ENCODE results near the gene RAB11FIP4. TPM values are rescaled to one million over a fixed set of nuclear protein-coding genes. Genes with fewer than 3 reads are reported as not detected.
"Not testable (repeated sequence)": the region's sequence is repeated elsewhere in the genome, so short reads cannot be mapped to it uniquely, and the experiment has no call there.

RAB11FIP4 gene
- total RNA-seq, 2 experiments from 2014 or later: 35.0 to 35.6 TPM

DNA sequence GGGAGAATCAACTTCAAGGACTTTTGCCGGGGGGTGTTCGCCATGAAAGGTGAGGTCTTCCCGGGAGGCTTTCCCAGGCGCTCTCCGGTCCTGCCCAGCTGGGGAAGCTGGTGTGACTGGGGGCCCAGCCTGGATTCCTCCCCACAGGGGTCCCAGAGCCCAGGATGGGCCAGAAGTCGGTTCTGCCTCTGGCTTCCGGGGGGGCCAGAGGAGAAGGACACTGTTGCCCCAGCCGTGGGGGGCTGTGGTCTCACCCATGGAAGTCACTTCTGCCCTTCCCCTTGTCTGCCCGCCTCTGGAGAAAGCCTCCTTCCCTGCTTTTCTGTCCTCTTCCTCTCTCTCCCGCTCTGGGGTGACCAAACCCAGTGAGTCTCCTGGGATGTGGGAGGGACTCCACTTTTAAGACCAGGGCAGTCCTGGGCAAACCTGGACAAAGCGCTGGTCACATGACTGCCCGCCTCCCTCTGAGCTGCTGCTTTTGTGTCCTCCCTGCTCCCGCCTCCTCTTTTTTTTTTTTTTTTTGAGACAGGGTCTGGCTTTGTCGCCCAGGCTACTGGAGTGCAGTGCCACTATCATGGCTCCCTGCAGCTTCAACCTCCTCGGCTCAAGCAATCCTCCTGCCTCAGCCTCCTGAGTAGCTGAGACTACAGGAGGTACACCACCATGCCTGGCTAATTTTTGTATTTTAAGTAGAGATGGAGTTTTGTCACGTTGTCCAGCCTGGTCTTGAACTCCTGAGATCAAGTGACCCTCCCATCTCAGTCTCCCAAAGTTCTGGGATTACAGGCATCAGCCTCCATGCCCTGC, 40.6 kb downstream of the RAB11FIP4 start:
- no peak for DNase-seq
- Mint-ChIP-seq H3K27ac (no peak overlapping the region), H3K4me1 (ENCODE audit: low read depth) (peaks cover 16% of the 10 kb centered on the region), H3K9me3 (no peaks in the 10 kb centered on the region), H3K4me3 (no peak overlapping the region), H3K27me3 (peaks cover 10% of the 10 kb centered on the region), H3K36me3 (no peaks in the 10 kb centered on the region)
- ChIA-PET POLR2A (no interaction called here), CTCF (interaction anchor here (1.4 kb wide), 1 partner anchor 91 kb away, joined by 3 read pairs; no protein-coding TSS in a partner anchor)
- intact Hi-C loops (cut with micrococcal nuclease): no loop called here

DNA sequence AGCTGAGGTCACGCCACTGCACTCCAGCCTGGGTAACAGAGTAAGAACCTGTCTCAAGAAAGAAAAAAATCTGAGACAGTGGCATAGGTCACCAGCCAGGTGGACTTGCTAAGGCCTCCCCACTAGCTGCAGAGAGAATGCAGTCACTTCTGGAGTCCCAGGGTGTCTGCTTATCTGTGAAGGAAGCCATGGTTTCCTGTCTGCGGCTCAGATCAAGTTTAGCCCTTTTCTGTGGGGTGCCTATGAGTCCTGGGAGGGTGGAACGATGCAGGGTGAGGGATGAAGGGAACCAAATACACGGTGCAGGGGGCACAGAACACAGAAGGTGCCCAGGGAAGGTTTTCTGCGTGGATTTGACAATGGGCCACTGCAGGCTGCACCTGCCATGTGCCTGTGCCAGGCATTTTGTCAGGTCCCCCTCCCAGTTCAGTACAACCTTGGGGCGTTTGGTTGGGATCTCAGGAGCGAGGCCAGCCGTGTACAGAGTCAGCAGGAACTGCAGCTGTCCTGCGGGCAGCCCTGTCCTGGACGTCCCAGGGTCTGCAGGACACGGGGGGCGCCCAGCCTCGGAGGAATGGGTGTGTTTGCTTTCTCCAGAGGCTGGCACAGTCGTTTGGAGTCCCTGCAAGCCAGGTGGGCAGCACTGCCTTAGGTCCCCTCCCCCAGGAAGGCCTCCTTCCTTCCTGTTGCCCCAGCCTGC, 41.8 kb downstream of the RAB11FIP4 start:
- Mint-ChIP-seq H3K27ac (no peak overlapping the region), H3K36me3 (no peaks in the 10 kb centered on the region), H3K4me1 (ENCODE audit: low read depth) (peaks cover 16% of the 10 kb centered on the region), H3K9me3 (no peaks in the 10 kb centered on the region), H3K4me3 (no peak overlapping the region), H3K27me3 (peaks cover 9% of the 10 kb centered on the region)
- ChIA-PET POLR2A (no interaction called here), CTCF (interaction anchor here (0.6 to 2.8 kb wide), 3 partner anchors 90 to 213 kb away, joined by 3 to 31 read pairs (median 3); no protein-coding TSS in a partner anchor)
- DNase-seq: peak; percentile 50
- intact Hi-C loops (cut with micrococcal nuclease): no loop called here

DNA sequence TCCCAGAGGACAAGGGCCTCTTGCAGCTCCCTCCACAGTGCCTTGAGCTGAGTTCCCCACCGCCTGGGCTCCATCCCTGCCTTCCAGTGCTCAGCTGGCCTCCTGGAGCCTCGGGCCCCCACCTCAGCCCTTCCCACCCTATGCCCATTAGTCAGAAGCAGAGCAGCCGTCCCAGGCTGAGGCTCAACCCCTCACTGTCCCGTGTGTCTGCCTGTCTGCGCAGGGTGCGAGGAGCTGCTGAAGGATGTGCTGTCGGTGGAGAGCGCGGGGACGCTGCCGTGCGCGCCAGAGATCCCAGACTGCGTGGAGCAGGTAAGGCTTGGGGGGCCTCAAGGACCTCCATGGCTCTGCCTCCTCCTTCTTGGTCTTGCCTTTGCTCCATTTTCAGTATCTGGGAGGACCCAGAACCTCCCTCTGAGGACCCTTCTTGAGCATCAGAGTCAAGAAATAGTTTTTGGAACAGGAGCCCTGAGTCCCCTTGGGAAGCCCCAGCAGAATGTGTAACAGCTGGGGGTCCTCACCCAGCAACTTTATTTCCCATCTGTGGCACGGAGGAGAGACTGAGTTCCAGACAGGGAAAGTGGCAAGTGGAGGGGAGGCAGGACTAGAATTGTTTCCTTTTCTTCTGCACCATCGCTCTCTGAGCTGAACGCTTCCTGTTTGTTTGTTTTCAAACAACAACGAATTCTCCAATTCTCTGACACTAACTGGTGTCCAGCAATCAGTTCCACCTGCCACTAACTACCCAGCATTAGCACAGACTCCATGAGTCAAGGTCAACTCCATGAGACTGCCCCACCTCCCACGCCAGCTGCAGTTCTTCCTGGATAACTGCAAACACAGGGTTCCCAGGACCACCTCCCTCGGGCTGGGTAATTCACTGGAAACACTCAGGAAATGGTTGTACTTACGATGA, 42.6 kb downstream of the RAB11FIP4 start:
- Mint-ChIP-seq H3K27me3 (peaks cover 7% of the 10 kb centered on the region), H3K4me1 (ENCODE audit: low read depth) (peaks cover 16% of the 10 kb centered on the region), H3K9me3 (no peaks in the 10 kb centered on the region), H3K36me3 (no peaks in the 10 kb centered on the region), H3K27ac (no peak overlapping the region), H3K4me3 (no peak overlapping the region)
- POLR2A ChIA-PET: no interaction called here
- no peak for DNase-seq
- intact Hi-C loops (cut with micrococcal nuclease): no loop called here
- CTCF ChIA-PET: interaction anchor here (0.6 to 2.8 kb wide), 4 partner anchors 14 to 214 kb away, joined by 3 to 31 read pairs (median 4); no protein-coding TSS in a partner anchor

GRCh38 chr17:31434727-31435050, 43.2 kb downstream of the RAB11FIP4 start:
- H3K36me3 Mint-ChIP-seq: no peaks in the 10 kb centered on the region
- peaks cover 16% of the 10 kb centered on the region for H3K4me1 Mint-ChIP-seq (ENCODE audit: low read depth)
- peaks cover 6% of the 10 kb centered on the region for H3K27me3 Mint-ChIP-seq
- H3K9me3 Mint-ChIP-seq: no peaks in the 10 kb centered on the region
- POLR2A ChIA-PET: no interaction called here
- DNase-seq: no peak
- intact Hi-C loops (cut with micrococcal nuclease): loop anchor here (5.0 kb wide), 1 partner anchor 408 kb away; no protein-coding TSS in a partner anchor
- CTCF ChIA-PET: interaction anchor here (1.2 to 2.8 kb wide), 6 partner anchors 10 to 95 kb away, joined by 3 to 31 read pairs (median 3); no protein-coding TSS in a partner anchor
- H3K4me3 Mint-ChIP-seq: no peak overlapping the region
- no peak overlapping the region for H3K27ac Mint-ChIP-seq

DNA sequence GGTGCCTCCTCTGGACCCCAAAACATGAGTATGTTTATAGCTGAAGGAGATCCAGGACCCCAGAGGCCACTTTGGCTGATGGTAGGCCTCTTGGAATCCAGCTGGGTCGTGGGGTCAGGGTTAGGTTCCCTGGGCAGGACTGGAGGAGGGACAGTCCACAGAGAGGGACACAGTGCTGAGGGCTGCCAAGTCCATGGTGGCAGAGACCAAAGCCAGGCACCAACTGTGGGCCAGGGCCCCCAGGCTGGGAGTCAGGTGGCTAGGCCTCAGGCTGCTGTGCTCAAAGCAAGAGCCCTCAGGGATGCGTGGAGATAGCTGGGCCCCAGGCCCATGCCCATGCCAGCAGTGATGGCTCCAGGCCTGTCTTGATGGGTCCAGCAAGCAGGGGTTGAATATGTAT, 44.1 kb downstream of the RAB11FIP4 start:
- intact Hi-C loops (cut with micrococcal nuclease): loop anchor here (5.0 kb wide), 1 partner anchor 407 kb away; no protein-coding TSS in a partner anchor
- POLR2A ChIA-PET: no interaction called here
- H3K27ac Mint-ChIP-seq: no peak overlapping the region
- H3K27me3 Mint-ChIP-seq: peaks cover 2% of the 10 kb centered on the region
- no peaks in the 10 kb centered on the region for H3K9me3 Mint-ChIP-seq
- H3K36me3 Mint-ChIP-seq: no peaks in the 10 kb centered on the region
- CTCF ChIA-PET: interaction anchor here (1.2 to 3.8 kb wide), 6 partner anchors 9 to 406 kb away, joined by 3 to 31 read pairs (median 4); no protein-coding TSS in a partner anchor
- no peak overlapping the region for H3K4me3 Mint-ChIP-seq
- DNase-seq: no peak
- H3K4me1 Mint-ChIP-seq (ENCODE audit: low read depth): peaks cover 16% of the 10 kb centered on the region

DNA sequence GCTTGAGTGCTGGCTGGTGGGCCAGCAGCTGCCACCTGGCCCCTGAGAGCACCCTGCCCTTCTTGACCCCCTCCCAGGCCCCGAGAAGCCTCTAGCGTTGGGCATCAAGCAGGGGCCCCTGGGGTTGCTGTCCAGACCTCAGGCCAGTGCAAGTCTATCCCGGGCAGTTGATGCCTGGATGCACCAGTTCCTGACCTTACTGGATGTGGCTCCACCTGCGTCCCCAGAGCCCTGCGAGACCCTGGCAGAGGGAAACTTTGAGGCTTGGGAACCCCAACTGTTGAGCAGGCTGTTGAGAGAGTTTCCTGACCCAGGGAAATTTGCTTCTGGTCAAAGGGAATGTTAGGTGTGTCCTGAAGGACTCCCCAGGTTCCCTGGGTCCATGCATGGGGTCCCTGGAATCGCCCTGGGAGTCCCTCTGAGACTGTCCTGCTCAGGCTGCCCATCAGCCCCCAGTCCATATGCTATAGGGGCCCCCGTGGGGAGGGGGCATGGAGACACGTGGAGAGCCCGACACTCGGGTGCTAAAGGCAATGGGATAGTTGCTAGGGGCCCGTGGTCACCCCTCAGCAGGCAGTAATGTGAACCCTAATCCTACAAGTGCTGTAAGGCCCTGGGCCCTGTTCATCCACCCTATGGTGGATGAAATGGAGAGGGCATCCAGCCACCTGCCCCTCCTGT, 46.4 kb downstream of the RAB11FIP4 start:
- Mint-ChIP-seq H3K27me3 (peaks cover 2% of the 10 kb centered on the region), H3K9me3 (no peaks in the 10 kb centered on the region), H3K4me3 (no peak overlapping the region), H3K36me3 (no peaks in the 10 kb centered on the region), H3K4me1 (ENCODE audit: low read depth) (peaks cover 15% of the 10 kb centered on the region), H3K27ac (no peak overlapping the region)
- no peak for DNase-seq
- CTCF ChIA-PET: interaction anchor here (0.7 to 5.0 kb wide), 17 partner anchors 48 to 438 kb away, joined by 3 to 144 read pairs (median 5); no protein-coding TSS in a partner anchor
- intact Hi-C loops (cut with micrococcal nuclease): loop anchor here (1.0 to 5.0 kb wide), 2 partner anchors 87 to 404 kb away; no protein-coding TSS in a partner anchor
- POLR2A ChIA-PET: no interaction called here

DNA sequence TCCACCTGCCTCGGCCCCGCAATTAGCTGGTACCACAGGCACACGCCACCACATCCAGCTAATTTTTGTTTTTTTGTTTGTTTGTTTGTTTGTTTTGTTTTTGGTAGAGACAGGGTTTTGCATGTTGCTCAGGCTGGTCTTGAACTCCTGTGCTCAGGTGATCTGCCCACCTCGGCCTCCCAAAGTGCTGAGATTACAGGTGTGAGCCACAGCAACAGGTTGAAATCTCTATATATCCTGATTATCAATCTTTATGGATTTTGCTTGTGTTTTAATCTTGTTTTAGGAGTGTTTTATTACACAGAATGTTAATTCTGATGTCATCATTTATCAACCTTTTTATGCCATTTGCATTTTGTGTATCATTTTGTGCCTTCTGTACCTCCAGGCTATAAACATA, 48.2 kb downstream of the RAB11FIP4 start:
- POLR2A ChIA-PET: interaction anchor here (0.8 kb wide), 1 partner anchor 71 kb away, joined by 3 read pairs; no protein-coding TSS in a partner anchor
- Mint-ChIP-seq H3K9me3 (no peaks in the 10 kb centered on the region), H3K36me3 (no peaks in the 10 kb centered on the region), H3K27ac (no peak overlapping the region), H3K4me1 (ENCODE audit: low read depth) (peaks cover 6% of the 10 kb centered on the region), H3K27me3 (peaks cover under 1% of the 10 kb centered on the region), H3K4me3 (no peak overlapping the region)
- intact Hi-C loops (cut with micrococcal nuclease): loop anchor here (5.0 kb wide), 1 partner anchor 403 kb away; no protein-coding TSS in a partner anchor
- CTCF ChIA-PET: interaction anchor here (1.4 to 5.0 kb wide), 2 partner anchors 55 to 85 kb away, joined by 5 to 144 read pairs; no protein-coding TSS in a partner anchor
- DNase-seq: no peak

DNA sequence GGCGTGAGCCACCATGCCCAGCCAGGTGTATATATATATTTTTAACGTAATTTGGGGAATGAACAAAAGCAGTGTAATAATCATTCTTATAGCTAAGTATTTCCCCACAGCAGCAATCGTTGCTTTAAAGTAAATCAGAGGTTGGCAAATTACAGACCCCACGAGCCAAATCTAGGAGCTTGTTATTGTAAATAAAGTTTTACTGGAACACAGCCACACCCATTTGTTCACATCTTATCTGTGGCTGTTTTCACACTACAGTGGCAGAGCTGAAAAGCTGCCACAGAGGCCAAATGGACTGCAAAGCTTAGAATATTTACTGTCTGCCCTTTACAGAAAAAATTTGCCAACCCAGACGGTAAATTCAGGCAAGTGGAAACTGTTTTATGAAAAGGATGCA, 50.8 kb downstream of the RAB11FIP4 start:
- CTCF ChIA-PET: interaction anchor here (1.3 kb wide), 1 partner anchor 400 kb away, joined by 4 read pairs; no protein-coding TSS in a partner anchor
- no peak overlapping the region for H3K27ac Mint-ChIP-seq
- H3K36me3 Mint-ChIP-seq: no peaks in the 10 kb centered on the region
- POLR2A ChIA-PET: no interaction called here
- no peak for DNase-seq
- H3K9me3 Mint-ChIP-seq: no peaks in the 10 kb centered on the region
- H3K4me1 Mint-ChIP-seq (ENCODE audit: low read depth): peaks cover 6% of the 10 kb centered on the region
- H3K27me3 Mint-ChIP-seq: no peaks in the 10 kb centered on the region
- H3K4me3 Mint-ChIP-seq: no peak overlapping the region
- intact Hi-C loops (cut with micrococcal nuclease): no loop called here

- H3K9me3 Mint-ChIP-seq; H3K4me3 Mint-ChIP-seq; H3K27ac Mint-ChIP-seq; H3K27me3 Mint-ChIP-seq; H3K4me1 Mint-ChIP-seq (ENCODE audit: low read depth); POLR2A ChIA-PET; intact Hi-C loops (cut with micrococcal nuclease); DNase-seq; H3K36me3 Mint-ChIP-seq: not testable (repeated sequence)
- CTCF ChIA-PET: interaction anchor here (1.3 kb wide), 1 partner anchor 400 kb away, joined by 4 read pairs; no protein-coding TSS in a partner anchor
Measured at GRCh38 chr17:31442856-31443255, 51.4 kb downstream of the RAB11FIP4 start.

DNA sequence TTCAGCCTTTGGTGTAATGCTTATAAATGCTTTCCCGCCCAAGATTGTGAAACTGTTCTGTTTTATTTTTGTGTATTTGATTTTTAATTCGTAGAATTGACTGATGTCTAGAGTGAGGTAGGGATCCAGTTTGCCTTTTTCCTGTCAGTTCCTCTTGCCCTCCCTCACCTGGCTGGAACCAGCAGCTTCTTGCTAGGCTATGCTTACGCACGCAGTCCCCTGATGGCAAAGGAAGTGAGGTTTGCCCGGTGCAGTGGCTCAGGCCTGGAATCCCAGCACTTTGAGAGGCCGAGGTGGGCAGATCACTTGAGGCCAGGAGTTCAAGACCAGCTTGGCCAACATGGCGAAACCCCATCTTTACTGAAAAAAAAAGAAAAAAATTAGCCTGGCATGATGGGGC, 51.9 kb downstream of the RAB11FIP4 start:
- Mint-ChIP-seq H3K9me3 (no peaks in the 10 kb centered on the region), H3K27ac (no peak overlapping the region), H3K27me3 (no peaks in the 10 kb centered on the region), H3K36me3 (no peaks in the 10 kb centered on the region), H3K4me1 (ENCODE audit: low read depth) (peaks cover 6% of the 10 kb centered on the region), H3K4me3 (no peak overlapping the region)
- ChIA-PET CTCF (interaction anchor here (1.3 to 1.6 kb wide), 2 partner anchors 82 to 399 kb away, joined by 3 to 4 read pairs; no protein-coding TSS in a partner anchor), POLR2A (no interaction called here)
- intact Hi-C loops (cut with micrococcal nuclease): no loop called here
- no peak for DNase-seq

- no peak for DNase-seq
- Mint-ChIP-seq H3K27me3 (no peaks in the 10 kb centered on the region), H3K27ac (no peak overlapping the region), H3K36me3 (no peaks in the 10 kb centered on the region), H3K4me3 (no peak overlapping the region), H3K9me3 (no peaks in the 10 kb centered on the region), H3K4me1 (ENCODE audit: low read depth) (peaks cover 6% of the 10 kb centered on the region)
- POLR2A ChIA-PET: no interaction called here
- intact Hi-C loops (cut with micrococcal nuclease): no loop called here
- CTCF ChIA-PET: interaction anchor here (1.6 kb wide), 1 partner anchor 81 kb away, joined by 3 read pairs; no protein-coding TSS in a partner anchor
Measured at GRCh38 chr17:31444026-31444425, 52.6 kb downstream of the RAB11FIP4 start.
